Choroid plexus epithelial cell (primary cell): ENCODE results near the gene PCYT2.
"Not testable (repeated sequence)": the region's sequence is repeated elsewhere in the genome, so short reads cannot be mapped to it uniquely, and the experiment has no call there.

ENCODE experiments used
- DNase-seq: peaks from one replicate; pipeline ENCODE4 v3.0.0-alpha.2; 2010; ENCODE audit warnings: low read depth
- H3K4me3 ChIP-seq: 2 replicates; pipeline ENCODE4 v1.5.1; 2011; ENCODE audit warnings: low read depth, mild to moderate bottlenecking, control low read depth, low read length, moderate library complexity
- TF ChIP-seq, protein P1 (sequence below): conservative IDR thresholded peaks from 2 replicates; pipeline ENCODE4 v1.5.1; 2011; ENCODE audit warnings: low read depth, mild to moderate bottlenecking, control low read depth, inconsistent platforms, low read length, moderate library complexity

The PCYT2 gene

DNA sequence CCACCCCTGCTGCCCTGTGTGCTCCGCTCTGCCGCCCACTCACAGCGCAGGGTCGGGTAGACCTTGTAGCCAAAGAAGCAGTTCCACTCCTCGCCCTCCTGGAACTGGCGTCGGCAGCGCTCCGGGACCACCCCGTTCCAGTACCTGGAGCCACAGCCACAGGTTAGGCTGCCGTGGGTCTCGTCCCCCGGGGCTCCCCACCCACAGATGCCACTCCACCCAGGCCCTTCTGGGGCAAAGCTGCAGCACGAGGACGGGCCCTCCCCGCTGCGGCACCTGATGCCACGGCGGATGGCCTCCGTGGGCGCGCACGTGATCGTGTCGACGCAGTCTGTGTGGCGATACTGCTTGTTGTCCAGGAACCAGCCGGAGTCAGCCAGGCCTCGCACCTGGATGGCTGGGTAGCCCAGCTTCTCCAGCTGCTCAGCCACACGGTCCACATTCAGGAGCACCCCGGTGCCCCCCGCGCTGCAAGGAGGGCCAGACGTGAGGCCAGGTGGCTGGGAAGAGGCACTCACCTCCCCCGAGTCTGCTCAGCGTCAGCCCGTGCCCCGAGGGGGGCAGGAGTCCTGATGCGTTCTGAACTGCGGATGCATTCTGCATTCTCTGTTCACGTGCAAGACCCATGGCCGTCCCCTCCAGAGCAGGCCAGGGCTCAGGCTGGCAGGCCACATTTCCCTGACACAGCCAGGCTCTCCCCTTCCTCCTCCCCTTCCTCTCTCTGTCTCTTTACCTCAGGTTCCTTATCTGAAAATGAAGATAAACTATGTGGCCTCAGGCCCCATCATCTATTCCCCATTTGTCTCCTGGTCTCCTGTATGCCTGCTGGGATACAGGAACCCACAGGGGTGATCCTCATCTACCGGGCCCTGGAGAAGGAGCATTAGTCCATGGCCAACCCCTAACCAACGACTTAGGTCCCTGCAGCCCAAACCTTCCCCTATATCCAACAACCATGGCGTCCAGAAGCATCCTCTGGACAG is 45.7 kb upstream of the PCYT2 start:
- DNase-seq = no peak
- TF ChIP-seq, protein P1, sequence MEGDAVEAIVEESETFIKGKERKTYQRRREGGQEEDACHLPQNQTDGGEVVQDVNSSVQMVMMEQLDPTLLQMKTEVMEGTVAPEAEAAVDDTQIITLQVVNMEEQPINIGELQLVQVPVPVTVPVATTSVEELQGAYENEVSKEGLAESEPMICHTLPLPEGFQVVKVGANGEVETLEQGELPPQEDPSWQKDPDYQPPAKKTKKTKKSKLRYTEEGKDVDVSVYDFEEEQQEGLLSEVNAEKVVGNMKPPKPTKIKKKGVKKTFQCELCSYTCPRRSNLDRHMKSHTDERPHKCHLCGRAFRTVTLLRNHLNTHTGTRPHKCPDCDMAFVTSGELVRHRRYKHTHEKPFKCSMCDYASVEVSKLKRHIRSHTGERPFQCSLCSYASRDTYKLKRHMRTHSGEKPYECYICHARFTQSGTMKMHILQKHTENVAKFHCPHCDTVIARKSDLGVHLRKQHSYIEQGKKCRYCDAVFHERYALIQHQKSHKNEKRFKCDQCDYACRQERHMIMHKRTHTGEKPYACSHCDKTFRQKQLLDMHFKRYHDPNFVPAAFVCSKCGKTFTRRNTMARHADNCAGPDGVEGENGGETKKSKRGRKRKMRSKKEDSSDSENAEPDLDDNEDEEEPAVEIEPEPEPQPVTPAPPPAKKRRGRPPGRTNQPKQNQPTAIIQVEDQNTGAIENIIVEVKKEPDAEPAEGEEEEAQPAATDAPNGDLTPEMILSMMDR = no peak
- H3K4me3 ChIP-seq = no peak overlapping the region

DNA sequence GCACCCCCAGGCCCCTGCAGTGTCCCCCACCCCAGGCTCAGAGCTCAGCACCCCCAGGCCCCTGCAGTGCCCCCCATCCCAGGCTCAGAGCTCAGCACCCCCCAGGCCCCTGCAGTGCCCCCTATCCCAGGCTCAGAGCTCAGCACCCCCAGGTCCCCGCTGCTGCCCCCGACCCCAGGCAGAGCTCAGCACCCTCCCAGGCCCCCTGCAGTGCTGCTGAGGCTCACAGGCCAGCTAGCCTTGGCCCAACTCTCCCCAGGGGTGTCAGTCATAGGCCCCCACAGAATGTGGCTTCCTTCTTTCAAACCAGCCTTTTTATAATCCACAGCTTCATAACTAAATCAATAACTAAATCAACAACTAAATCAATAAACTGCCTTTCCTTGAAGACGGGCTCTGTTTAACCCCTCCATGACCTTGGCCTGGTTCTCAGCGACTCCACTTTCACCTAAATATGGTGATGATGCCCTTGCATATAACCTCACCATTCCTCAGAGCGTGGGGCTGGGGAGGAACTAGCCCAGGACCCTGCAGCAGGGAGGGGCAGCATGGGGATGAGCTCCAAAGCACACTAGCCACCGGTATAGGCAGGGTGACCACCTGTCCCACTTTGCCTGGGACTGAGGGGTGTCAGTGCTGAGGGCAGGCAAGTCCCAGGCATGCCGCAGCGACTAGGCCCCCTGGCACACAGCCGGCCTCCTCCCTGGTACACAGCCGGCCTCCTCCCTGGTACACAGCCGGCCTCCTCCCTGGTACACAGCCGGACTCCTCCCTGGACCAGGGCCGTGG is 44.8 kb upstream of the PCYT2 start:
- DNase-seq = no peak
- no peak overlapping the region for H3K4me3 ChIP-seq
- TF ChIP-seq, protein P1 = no peak

DNA sequence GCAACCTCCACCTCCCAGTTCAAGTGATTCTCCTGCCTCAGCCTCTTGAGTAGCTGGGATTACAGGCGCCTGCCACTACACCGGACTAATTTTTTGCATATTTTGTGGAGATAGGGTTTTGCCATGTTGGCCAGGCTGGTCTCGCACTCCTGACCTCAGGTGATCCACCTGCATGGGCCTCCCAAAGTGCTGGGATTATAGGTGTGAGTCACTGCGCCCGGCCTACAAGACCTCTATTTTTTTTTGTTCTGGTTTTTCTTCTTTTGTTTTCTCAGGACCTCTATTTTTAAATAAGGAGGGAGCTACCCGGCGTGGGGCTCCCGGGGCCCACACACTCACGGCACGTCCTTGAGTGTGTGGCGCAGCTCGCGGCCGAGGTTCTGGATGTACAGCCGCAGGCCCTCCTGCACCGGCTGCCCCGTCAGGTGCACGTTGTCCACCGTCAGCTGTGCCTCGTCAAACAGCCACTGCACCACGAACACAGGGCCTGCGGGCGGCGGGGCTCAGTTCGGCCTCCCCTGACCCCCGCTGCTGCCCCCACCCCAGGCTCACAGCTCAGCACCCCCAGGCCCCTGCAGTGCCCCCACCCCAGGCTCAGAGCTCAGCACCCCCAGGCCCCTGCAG is 44.0 kb upstream of the PCYT2 start:
- DNase-seq = no peak
- no peak overlapping the region for H3K4me3 ChIP-seq
- TF ChIP-seq, protein P1 = no peak

DNA sequence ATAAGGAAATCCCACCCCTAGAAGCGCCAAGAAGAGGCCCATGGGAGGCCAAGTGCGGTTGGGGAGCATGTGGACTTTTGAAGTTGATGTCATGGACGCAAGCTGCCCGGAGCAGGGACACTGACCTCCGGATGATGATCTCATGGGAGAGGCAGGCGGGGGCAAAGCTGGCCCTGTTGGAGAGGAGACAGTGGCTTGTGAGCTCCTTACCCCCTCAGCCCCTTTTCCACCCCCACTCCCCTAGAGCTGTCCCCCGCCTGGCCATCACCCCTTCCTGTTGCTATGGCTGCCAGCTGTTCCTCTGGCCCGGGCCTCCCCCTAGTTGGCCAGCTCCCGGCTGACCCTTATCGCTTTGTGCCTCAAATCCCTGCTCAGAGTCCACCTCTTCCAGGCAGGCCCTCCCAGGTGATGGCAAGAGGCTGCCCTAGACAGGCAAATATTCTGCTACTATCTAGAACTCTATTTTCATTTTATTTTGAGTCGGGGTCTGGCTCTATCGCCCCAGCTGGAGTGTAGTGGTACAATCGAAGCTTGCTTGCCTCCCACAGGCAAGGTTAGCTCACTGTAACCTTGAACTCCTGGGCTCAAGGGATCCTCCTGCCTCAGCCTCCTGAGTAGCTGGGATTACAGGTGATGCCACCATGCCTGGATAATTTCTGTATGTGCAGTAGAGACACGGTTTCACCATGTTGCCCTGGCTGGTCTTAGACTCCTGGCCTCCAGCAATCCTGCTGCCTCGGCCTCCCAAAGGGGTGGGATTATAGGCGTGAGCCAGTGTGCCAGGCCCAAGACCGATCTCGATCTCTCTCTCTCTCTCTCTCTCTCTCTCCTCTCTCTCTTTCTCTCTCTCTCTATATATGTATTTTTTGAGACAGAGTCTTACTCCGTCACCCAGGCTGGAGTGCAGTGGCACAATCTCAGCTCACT is 43.2 kb upstream of the PCYT2 start:
- TF ChIP-seq, protein P1 = no peak
- DNase-seq = no peak
- H3K4me3 ChIP-seq = no peak overlapping the region

DNA sequence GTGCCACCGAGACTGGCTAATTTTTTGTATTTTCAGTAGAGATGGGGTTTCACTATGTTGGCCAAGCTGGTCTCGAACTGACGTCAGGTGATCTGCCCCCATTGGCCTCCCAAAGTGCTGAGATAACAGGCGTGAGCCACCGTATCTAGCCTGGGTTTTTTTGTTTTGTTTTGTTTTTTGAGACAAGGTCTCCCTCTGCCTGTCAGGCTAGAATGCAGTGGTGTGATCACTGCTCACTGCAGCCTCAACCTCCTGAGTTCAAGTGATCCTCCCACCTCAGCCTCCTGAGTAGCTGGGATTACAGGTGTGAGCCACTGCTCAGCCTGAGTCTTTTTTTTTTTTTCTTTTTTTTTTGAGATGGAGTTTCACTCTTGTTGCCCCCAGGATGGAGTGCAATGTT is 42.2 kb upstream of the PCYT2 start:
- not testable (repeated sequence) for H3K4me3 ChIP-seq

DNA sequence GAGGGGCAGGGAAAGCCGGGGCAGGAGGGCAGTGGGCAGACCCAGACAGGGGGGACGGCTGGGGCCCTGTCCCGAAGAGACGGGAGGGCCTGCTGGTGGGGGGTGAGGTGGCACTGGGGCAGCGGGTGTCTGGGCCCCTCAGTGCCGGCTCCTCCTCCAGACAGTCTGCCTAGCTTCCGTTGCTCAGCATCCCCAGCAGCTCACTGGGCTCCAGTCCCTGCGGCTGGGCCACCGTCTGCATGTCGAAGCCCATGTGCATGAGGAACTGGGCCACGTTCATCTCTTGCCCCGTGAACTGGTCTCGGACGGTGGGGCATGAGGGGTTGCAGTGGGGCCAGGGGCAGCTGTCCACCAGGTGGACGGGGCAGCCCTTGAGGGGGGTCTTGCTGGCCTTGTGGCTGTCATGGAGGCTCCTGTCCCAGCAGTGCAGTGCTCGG is 41.6 kb upstream of the PCYT2 start:
- DNase-seq = no peak
- H3K4me3 ChIP-seq = no peak overlapping the region
- TF ChIP-seq, protein P1 = no peak

More for the DNA sequence above, 42.2 kb upstream of the PCYT2 start:
- not testable (repeated sequence) for DNase-seq
